ENCODE data around the gene CCDC159. TPM values are rescaled to one million over a fixed set of nuclear protein-coding genes. Genes with fewer than 3 reads are reported as not detected.
"Not testable (repeated sequence)": the region's sequence is repeated elsewhere in the genome, so short reads cannot be mapped to it uniquely, and the experiment has no call there.

CCDC159 gene
- total RNA-seq, 2 donors from 2014 or later: 26.5 to 32.6 TPM

- H3K36me3 ChIP-seq (replicated peaks in 1 of 2; ENCODE audit: insufficient read depth in 1 of 2, low read depth in 2 of 2): no peaks in the 10 kb centered on the region
- intact Hi-C loops (cut with DNase I): no loop called here
- no peaks in the 10 kb centered on the region for H3K27me3 ChIP-seq
- H3K4me3 ChIP-seq: no peak overlapping the region
- no peaks in the 10 kb centered on the region for H3K4me1 ChIP-seq
- no peak overlapping the region for H3K27ac ChIP-seq
- TF ChIP-seq POLR2A (IDR thresholded peaks at IDR 0.05) (no peak), CTCF (IDR thresholded peaks at IDR 0.05) (no peak)
- WGBS, 2 donors: 72 to 75% methylated on average over 9 of the region's 9 CpGs
- DNase-seq: no peak
- no peaks in the 10 kb centered on the region for H3K9me3 ChIP-seq
- no peak for ATAC-seq
Measured at GRCh38 chr19:11306337-11306736, 40.0 kb upstream of the CCDC159 start.

GRCh38 chr19:11320278-11320995, 25.9 kb upstream of the CCDC159 start:
- H3K4me3 ChIP-seq; H3K36me3 ChIP-seq (replicated peaks in 1 of 2; ENCODE audit: insufficient read depth in 1 of 2, low read depth in 2 of 2); ATAC-seq; H3K27ac ChIP-seq; H3K27me3 ChIP-seq; intact Hi-C loops (cut with DNase I); H3K9me3 ChIP-seq; DNase-seq: not testable (repeated sequence)
- peaks cover 28% of the 10 kb centered on the region for H3K4me1 ChIP-seq
- 70 to 81% methylated on average over 9 of the region's 9 CpGs for WGBS, 2 donors

GRCh38 chr19:11321191-11322126, 24.9 kb upstream of the CCDC159 start:
- ATAC-seq: no peak
- no peak for DNase-seq
- no peaks in the 10 kb centered on the region for H3K9me3 ChIP-seq
- peaks cover 0 to 2% of the 10 kb centered on the region in 2 donors for H3K36me3 ChIP-seq (replicated peaks in 1 of 2; ENCODE audit: insufficient read depth in 1 of 2, low read depth in 2 of 2)
- TF ChIP-seq POLR2A (IDR thresholded peaks at IDR 0.05) (no peak), CTCF (IDR thresholded peaks at IDR 0.05) (peak in 2 of 7 experiments; percentile 17 to 28)
- peaks cover 28% of the 10 kb centered on the region for H3K4me1 ChIP-seq
- H3K27ac ChIP-seq: no peak overlapping the region
- intact Hi-C loops (cut with DNase I): no loop called here
- no peak overlapping the region for H3K4me3 ChIP-seq
- 51 to 60% methylated on average over 14 of the region's 14 CpGs for WGBS, 2 donors
- no peaks in the 10 kb centered on the region for H3K27me3 ChIP-seq

- DNase-seq (no peak), ATAC-seq (no peak)
- peaks cover 0 to 9% of the 10 kb centered on the region in 2 donors for H3K36me3 ChIP-seq (replicated peaks in 1 of 2; ENCODE audit: insufficient read depth in 1 of 2, low read depth in 2 of 2)
- TF ChIP-seq POLR2A (IDR thresholded peaks at IDR 0.05) (no peak), CTCF (IDR thresholded peaks at IDR 0.05) (no peak)
- H3K27ac ChIP-seq: peak overlapping the region in 1 of 4 donors; percentile 20
- intact Hi-C loops (cut with DNase I): no loop called here
- no peaks in the 10 kb centered on the region for H3K27me3 ChIP-seq
- peaks cover 28% of the 10 kb centered on the region for H3K4me1 ChIP-seq
- H3K4me3 ChIP-seq: no peak overlapping the region
- no peaks in the 10 kb centered on the region for H3K9me3 ChIP-seq
- 24 to 38% methylated on average over 7 of the region's 7 CpGs for WGBS, 2 donors
Measured at GRCh38 chr19:11322269-11323024, 23.9 kb upstream of the CCDC159 start.
